Osteocyte (in vitro differentiated cells): ENCODE measurements around the gene FER1L5. TPM values are rescaled to one million over a fixed set of nuclear protein-coding genes. Genes with fewer than 3 reads are reported as not detected.

ENCODE experiments used
- DNase-seq: peaks from one replicate; pipeline ENCODE4 v3.0.0; 2021; ENCODE audit warnings: mixed read lengths; ENCODE audit not compliant: unreplicated experiment; ENCODE audit errors: extremely low spot score
- H3K27ac Mint-ChIP-seq: one replicate; pipeline ENCODE4 v1.8.0; 2021; ENCODE audit warnings: mild to moderate bottlenecking, mixed read lengths; ENCODE audit not compliant: unreplicated experiment
- H3K27me3 Mint-ChIP-seq: one replicate; pipeline ENCODE4 v1.8.0; 2021; ENCODE audit warnings: mixed read lengths; ENCODE audit not compliant: unreplicated experiment
- H3K36me3 Mint-ChIP-seq: one replicate; pipeline ENCODE4 v1.8.0; 2021; ENCODE audit warnings: mixed read lengths; ENCODE audit not compliant: unreplicated experiment
- H3K4me1 Mint-ChIP-seq: one replicate; pipeline ENCODE4 v1.8.0; 2021; ENCODE audit warnings: mixed read lengths; ENCODE audit not compliant: unreplicated experiment
- H3K4me3 Mint-ChIP-seq: one replicate; pipeline ENCODE4 v1.8.0; 2021; ENCODE audit warnings: mild to moderate bottlenecking, moderate library complexity, mixed read lengths; ENCODE audit not compliant: unreplicated experiment
- H3K9me3 Mint-ChIP-seq: one replicate; pipeline ENCODE4 v1.8.0; 2021; ENCODE audit warnings: mixed read lengths; ENCODE audit not compliant: unreplicated experiment
- total RNA-seq: library from RNA; stranded (reverse); gene quantifications from 2 replicates; pipeline ENCODE4 v1.2.1, GENCODE V29; 2021
- TF ChIP-seq, protein P1 (sequence below): fragments of 200-600 bp; sonication (generic); IDR thresholded peaks from 2 replicates; pipeline ENCODE4 v1.5.0; 2021; ENCODE audit warnings: antibody characterized with exemption, mild to moderate bottlenecking, moderate library complexity

FER1L5 gene
- total RNA-seq, 1 donor from 2014 or later, result 0.13 TPM

DNA sequence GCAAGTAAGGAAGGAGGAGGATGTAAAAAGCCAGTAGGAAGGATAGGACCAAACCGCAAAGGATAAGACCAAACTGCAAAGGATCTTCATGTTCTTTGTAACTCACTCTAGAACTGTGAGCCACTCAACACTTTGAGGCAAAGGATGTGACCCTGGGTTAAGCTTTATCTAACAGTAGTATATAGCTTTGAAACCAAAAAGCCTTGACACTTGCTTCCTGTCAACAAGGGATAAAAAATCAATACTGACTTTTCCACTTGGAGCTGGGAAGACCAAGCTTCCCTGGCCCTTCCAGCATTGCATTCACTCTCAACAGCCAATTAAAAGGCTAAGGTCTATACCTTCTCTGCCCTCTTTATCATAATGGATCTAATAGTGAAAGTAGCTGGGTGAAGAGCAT, 26.4 kb upstream of the FER1L5 start:
- peaks cover 36% of the 10 kb centered on the region for H3K36me3 Mint-ChIP-seq
- TF ChIP-seq, protein P1, sequence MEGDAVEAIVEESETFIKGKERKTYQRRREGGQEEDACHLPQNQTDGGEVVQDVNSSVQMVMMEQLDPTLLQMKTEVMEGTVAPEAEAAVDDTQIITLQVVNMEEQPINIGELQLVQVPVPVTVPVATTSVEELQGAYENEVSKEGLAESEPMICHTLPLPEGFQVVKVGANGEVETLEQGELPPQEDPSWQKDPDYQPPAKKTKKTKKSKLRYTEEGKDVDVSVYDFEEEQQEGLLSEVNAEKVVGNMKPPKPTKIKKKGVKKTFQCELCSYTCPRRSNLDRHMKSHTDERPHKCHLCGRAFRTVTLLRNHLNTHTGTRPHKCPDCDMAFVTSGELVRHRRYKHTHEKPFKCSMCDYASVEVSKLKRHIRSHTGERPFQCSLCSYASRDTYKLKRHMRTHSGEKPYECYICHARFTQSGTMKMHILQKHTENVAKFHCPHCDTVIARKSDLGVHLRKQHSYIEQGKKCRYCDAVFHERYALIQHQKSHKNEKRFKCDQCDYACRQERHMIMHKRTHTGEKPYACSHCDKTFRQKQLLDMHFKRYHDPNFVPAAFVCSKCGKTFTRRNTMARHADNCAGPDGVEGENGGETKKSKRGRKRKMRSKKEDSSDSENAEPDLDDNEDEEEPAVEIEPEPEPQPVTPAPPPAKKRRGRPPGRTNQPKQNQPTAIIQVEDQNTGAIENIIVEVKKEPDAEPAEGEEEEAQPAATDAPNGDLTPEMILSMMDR, result no peak
- no peak overlapping the region for H3K4me3 Mint-ChIP-seq
- no peak for DNase-seq
- H3K9me3 Mint-ChIP-seq, result no peaks in the 10 kb centered on the region
- peaks cover 16% of the 10 kb centered on the region for H3K4me1 Mint-ChIP-seq
- no peaks in the 10 kb centered on the region for H3K27me3 Mint-ChIP-seq
- H3K27ac Mint-ChIP-seq, result peak overlapping the region; percentile 12

DNA sequence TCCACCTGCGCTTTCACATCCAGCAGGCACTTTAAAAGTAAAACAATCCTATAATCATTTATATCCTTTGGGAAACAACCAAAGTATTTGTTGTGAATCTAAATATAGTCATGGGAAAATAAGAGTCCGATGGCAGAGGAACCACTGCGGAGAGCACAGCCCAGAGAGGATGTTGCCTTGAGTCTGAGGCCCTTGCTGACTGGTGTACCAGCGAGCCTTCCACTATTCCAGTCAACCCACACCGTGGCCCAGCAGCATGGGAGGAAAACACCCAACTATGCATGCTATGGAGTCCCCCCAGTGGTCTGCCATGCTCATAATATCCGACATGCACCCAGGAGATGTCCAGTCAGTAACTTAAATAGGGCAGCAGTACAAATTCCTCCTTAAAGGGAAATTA, 26.0 kb upstream of the FER1L5 start:
- H3K4me3 Mint-ChIP-seq, result no peak overlapping the region
- peaks cover 16% of the 10 kb centered on the region for H3K4me1 Mint-ChIP-seq
- no peak for DNase-seq
- H3K36me3 Mint-ChIP-seq, result peaks cover 32% of the 10 kb centered on the region
- H3K9me3 Mint-ChIP-seq, result no peaks in the 10 kb centered on the region
- TF ChIP-seq, protein P1, result no peak
- H3K27me3 Mint-ChIP-seq, result no peaks in the 10 kb centered on the region
- peak overlapping the region; percentile 83 for H3K27ac Mint-ChIP-seq

DNA sequence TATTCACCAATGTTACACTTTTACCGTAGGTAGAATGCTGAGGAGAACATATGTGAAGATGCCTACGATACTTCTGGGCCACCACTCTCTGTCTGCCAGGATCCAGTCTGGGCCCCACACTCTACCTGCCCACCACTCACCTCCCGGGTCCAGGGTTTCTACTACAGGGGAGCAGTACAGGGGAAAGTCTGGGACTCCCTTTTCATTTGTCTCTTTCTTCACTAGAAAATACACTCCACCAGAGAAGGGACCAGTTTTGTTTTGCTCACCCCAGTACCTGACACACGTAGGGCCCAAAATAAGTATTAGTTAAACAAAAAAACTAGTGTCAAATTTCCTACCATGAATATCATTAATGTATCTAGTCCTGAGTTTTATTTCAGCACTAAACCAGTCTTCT, 25.6 kb upstream of the FER1L5 start:
- Mint-ChIP-seq H3K4me3 (no peak overlapping the region), H3K27ac (peak overlapping the region; percentile 83), H3K4me1 (peaks cover 16% of the 10 kb centered on the region), H3K9me3 (no peaks in the 10 kb centered on the region), H3K36me3 (peaks cover 31% of the 10 kb centered on the region), H3K27me3 (no peaks in the 10 kb centered on the region)
- no peak for DNase-seq
- TF ChIP-seq, protein P1, result no peak

GRCh38 chr2:96618596-96619283, 23.8 kb upstream of the FER1L5 start:
- no peak for DNase-seq
- H3K36me3 Mint-ChIP-seq, result peaks cover 25% of the 10 kb centered on the region
- H3K4me1 Mint-ChIP-seq, result peaks cover 16% of the 10 kb centered on the region
- no peak overlapping the region for H3K4me3 Mint-ChIP-seq
- H3K27ac Mint-ChIP-seq, result peak overlapping the region; percentile 7
- H3K9me3 Mint-ChIP-seq, result no peaks in the 10 kb centered on the region
- TF ChIP-seq, protein P1, result no peak
- no peaks in the 10 kb centered on the region for H3K27me3 Mint-ChIP-seq

- Mint-ChIP-seq H3K4me1 (peaks cover 26% of the 10 kb centered on the region), H3K36me3 (peaks cover 17% of the 10 kb centered on the region), H3K4me3 (no peak overlapping the region), H3K27ac (no peak overlapping the region), H3K9me3 (no peaks in the 10 kb centered on the region), H3K27me3 (no peaks in the 10 kb centered on the region)
- DNase-seq, result no peak
- TF ChIP-seq, protein P1, result no peak
These were observed 20.0 kb upstream of the FER1L5 start for GRCh38 chr2:96622544-96622943.
